Testis (tissue), 2 donors: ENCODE results near the gene LRP10.

ENCODE experiments used
- POLR2A ChIP-seq: fragments of 450-650 bp; IDR thresholded peaks from one replicate; pipeline ENCODE4 v1.6.1; 2017; ENCODE audit warnings: antibody characterized with exemption, mild to moderate bottlenecking, moderate library complexity
- TF ChIP-seq, protein P1 (sequence below), 3 experiments: fragments of 450-650 bp in 2 of 3; fragments of 200-600 bp in 1 of 3; sonication (generic) in 1 of 3; IDR thresholded peaks; one replicate each; pipeline ENCODE4 v1.5.1; 2016 to 2019; ENCODE audit warnings: antibody characterized with exemption in 3 of 3, mild to moderate bottlenecking in 2 of 3, moderate library complexity in 1 of 3

DNA sequence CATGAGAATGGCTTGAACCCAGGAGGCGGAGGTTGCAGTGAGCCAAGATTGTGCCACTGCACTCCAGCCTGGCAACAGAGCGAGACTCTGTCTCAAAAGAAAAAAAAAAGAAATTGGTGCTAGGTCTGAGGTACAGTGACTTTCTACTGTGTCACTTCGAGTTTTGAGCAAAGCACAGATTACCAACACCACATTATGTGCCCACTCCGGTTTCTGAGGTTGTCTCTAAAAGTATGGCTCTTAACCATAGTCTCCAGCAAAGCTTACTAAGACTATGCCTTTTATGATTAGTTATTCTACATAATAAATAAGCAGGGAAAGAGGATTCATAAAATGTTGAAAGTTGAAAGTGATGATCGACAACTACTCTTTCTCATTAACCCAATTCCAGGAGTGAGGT is 39.4 kb downstream of the LRP10 start:
- TF ChIP-seq, protein P1, sequence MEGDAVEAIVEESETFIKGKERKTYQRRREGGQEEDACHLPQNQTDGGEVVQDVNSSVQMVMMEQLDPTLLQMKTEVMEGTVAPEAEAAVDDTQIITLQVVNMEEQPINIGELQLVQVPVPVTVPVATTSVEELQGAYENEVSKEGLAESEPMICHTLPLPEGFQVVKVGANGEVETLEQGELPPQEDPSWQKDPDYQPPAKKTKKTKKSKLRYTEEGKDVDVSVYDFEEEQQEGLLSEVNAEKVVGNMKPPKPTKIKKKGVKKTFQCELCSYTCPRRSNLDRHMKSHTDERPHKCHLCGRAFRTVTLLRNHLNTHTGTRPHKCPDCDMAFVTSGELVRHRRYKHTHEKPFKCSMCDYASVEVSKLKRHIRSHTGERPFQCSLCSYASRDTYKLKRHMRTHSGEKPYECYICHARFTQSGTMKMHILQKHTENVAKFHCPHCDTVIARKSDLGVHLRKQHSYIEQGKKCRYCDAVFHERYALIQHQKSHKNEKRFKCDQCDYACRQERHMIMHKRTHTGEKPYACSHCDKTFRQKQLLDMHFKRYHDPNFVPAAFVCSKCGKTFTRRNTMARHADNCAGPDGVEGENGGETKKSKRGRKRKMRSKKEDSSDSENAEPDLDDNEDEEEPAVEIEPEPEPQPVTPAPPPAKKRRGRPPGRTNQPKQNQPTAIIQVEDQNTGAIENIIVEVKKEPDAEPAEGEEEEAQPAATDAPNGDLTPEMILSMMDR (IDR thresholded peaks at IDR 0.05) = no peak
- TF ChIP-seq POLR2A = no peak
